Activated CD8-positive, alpha-beta memory T cell treated with anti-CD3 and anti-CD28 coated beads for 48 hours (primary cell): Measurements from ENCODE around the gene DEGS2.

Source experiments
- DNase-seq, 3 experiments: peaks; one replicate each; pipeline ENCODE4 v3.0.0-alpha.2; 2020; ENCODE audit warnings: low read depth in 2 of 3, low spot score in 2 of 3

Gene DEGS2

DNA sequence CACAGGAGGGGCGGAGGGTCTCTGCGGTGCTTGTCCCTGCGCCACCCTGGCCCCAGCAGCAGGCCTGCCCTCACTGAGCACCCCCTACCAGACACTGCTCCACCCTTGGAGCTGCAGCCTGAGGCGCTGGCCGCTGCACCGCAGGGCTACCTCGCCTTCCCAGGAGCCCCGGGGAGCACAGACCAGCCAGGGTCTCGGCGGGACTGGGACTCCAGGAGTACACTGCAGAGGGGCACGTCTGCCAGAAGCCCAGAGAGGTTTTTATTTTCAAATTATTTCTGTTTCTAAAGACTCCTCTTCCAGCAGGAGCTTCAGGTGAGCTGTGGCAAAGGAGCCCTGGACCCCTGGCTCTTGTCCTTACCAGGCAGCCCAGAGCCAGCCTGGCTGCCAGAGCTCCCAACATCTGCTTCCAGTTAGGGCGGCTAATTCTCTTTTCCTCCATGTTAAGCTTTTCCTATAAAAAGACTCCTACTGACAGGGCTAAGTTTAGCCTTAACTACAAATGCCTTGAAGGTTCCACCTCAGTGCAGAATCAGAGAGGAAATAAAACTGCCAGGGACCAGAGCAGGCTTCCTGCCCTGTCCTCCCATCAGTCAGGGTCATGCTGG lies 26.4 kb downstream of the DEGS2 start:
- no peak for DNase-seq

GRCh38 chr14:100132161-100132902 lies 27.1 kb downstream of the DEGS2 start:
- DNase-seq, result no peak

DNA sequence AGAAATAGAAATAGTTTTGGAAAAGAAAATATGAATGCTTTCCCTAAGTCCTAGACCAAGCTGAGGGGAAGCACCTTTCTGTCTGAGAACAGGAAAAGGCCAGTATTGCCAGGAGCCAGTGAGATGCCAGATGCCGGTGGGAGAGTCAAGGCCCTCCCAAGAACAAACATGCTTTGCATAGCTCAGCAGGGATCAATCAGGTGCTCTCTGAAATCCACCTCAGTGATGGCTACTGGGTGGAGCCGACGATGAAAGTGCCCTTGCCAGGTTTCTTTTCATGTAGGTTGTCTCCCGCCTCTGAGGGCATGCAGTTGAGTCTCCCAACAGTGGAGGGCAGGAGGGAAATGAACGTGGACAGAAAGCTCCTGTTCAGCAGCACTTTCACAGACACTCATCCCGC lies 28.3 kb downstream of the DEGS2 start:
- no peak for DNase-seq

DNA sequence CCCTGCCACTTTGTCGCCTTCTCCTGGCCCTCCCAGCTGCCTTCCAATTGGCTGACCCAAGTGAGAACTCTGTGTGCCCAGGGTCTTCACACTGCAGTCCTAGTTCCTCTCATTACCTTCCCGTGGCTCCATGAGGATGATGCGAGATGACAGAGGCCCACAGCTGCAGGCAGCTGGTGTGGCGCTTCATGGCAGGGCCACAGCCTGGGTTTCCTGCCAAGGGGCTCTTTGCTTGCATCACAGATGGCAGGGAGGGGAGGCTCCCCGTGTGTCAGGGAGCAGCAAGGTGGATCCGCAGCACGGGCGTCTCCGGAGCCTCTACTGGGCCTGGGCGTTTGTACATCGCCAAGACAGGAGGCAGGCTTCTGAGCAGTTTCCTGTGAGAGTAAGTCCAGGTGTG lies 28.9 kb downstream of the DEGS2 start:
- DNase-seq, result no peak

DNA sequence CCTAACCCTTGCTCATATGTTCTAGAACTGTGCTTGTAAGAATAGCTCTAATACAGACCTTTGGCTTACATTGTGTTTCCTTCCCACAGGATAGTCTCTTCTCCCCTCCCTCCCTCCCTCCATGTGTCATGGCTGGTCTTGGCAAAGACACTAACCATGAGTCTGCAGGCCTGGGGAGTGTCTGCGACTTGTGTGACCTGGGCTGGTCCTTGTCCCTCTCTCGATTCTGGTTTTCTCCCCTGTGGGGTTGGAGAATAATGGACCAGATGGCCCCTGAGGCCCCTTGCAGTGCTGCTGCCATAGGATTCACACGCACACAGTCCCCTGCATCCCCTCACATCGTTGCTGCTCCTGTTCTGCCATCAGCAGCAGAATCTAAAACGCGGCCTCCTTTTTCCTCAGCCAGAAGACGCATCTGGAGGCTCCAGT lies 30.3 kb downstream of the DEGS2 start:
- DNase-seq, result no peak

GRCh38 chr14:100128688-100129087 lies 30.8 kb downstream of the DEGS2 start:
- no peak for DNase-seq

DNA sequence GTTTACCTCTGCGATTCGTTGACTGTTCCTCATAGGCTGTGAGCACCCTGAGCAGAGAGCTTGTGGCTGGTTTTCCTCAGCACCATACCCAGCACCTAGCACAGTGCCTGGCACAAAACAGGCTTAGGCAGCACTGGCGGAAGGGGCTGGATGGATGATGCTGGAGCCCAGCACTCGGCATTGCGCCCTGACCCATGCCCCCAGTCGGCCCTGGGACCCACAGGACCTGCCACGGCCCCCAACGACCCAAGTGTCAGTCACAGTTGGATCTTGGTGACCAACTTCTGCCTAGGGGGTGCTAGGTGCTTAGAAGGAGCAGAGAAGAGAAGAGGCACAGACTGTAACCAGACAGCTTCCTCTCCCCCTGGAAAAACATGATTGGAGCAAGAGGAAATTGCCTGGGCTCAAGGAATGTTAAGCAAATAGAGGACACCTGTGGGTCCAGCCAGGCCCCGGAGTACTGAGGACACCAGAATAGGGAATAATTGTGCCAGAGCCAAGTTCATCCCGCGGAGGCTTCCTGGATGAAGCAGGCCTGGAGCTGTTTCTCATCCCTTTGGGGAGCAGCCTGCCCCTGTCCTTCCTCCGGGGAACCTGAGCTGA lies 31.5 kb downstream of the DEGS2 start:
- DNase-seq, result no peak

DNA sequence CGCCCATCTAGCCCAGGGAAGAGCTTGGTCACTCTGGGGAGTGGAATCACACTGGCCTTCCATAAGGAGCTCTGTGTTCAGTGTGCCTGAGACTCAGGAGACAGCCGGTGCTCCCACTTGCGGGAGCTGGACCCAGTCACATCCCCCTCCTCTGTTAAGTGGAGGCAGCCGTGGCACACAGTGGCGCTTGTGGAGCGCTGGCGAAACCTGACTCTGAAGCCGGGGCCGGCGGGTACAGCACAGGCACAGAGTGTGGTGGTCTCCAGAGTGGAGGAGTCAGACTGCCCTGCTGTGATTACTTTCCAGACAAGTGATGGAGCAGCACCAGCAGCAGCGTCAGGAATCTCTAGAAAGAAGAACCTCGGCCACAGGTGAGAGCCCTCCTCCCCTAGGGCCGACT lies 33.0 kb downstream of the DEGS2 start:
- DNase-seq, result no peak

DNA sequence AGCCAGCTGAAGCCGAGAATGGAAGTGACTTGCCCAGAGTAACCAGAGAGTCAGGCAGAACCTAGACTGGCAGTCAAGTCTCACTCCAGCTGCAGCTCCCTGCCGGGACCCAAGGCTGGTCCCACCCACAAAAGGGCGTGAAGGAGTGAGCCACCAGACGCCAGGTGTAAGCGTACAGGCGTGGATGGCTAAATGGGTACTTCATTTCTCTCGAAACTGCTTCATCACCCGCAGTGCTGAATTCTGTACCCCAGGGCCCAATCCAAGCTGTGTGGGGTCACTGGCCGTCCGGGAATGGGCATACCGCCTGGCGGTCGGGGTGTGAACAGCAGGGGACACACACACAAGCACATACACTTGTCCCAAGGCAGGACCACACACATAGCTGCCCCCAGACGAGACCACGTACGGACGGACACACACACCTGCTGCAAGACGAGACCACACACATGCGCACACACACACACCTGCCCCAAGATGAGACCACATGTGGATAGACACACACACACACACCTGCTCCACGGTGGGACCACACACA lies 34.8 kb downstream of the DEGS2 start:
- DNase-seq, result no peak

- DNase-seq, result no peak
Observed at GRCh38 chr14:100123618-100124017, 35.8 kb downstream of the DEGS2 start.

DNA sequence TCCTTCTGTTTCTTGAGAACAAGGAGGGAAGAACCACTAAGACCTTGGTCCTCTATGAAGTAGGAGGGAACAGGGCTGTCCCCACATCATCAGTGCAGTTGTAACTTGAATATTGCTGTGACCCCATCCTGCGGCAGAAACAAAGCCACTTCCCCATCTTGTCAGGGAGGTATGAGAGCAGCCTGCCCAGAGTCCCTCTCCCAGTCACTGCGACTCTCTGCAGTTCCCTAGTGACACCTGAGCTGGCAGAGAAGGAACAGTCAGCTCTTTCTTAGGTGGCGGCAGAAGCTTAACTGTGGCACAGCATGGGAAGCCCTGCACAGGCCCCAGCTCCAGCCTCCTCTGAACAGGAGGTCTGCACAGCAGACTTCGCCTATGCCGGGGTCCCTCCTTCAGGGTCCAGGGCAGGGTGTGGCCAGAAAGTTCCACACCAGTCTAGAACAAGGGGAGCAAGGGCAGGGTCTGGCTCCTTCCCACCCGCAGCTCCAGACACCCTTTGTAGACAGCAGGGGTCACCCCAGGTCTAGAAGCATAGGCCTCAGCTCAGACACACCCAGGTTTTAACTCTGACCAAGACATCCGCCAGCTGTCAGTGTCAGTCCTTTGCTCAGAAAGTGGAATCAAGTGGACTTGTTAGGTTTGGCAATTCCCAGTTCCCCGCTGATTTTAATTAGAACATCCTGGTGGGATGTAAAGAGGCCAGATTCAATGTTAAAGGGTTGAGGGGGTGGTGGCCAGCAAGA lies 36.8 kb downstream of the DEGS2 start:
- DNase-seq, result no peak

- DNase-seq, result no peak
Observed at GRCh38 chr14:100121643-100122480, 37.6 kb downstream of the DEGS2 start.

- no peak for DNase-seq
Observed at GRCh38 chr14:100120522-100121269, 38.7 kb downstream of the DEGS2 start.

DNA sequence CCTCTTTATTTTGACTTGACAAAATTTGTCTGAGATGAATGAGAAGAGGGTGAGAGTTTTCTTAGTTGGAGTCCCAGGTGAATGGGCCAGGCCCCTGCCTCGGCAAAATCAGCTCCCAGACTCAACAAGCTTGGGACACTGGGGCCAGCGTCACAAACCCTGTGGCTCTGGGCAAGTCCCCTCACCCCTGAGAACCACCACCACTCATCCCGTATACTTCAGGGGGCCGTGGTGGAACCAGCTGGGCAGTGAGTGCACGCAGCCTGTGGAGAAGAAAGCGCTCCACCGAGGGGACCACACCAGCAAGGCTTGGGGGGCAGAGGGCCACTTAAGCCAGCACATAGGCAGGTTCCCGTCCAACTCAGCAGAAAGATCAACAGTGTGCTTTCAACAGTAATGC lies 40.2 kb downstream of the DEGS2 start:
- DNase-seq, result no peak

DNA sequence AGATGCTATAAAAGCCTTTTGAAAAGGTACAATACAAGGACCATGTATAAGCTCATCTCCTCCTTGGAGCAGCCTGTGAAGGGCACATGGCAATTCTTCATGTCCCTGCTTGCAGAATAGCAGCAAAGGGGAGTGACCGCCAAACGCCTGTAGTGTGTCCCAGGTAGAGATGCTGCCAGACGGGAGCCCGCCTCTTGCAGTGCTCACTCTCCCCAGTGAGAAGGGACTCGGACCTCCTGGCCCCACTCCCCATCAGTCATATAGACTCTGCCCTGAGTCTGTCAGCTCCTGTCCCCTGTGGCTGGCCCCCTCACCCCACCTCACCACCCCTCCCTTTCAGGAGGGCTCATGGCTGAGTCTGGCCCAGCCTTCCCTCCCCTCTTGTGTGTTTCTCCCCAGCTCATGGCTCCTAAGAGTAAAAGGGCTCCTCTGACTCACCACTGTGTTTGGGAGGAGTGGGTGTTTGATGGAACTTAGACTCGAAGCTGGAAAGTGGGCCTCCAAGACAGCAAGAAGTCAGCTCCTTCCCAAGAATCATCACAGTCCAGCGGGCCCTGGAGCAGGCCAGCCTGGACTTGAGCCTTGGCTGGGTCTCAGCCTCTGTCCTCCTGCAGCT lies 40.9 kb downstream of the DEGS2 start:
- DNase-seq, result no peak

DNA sequence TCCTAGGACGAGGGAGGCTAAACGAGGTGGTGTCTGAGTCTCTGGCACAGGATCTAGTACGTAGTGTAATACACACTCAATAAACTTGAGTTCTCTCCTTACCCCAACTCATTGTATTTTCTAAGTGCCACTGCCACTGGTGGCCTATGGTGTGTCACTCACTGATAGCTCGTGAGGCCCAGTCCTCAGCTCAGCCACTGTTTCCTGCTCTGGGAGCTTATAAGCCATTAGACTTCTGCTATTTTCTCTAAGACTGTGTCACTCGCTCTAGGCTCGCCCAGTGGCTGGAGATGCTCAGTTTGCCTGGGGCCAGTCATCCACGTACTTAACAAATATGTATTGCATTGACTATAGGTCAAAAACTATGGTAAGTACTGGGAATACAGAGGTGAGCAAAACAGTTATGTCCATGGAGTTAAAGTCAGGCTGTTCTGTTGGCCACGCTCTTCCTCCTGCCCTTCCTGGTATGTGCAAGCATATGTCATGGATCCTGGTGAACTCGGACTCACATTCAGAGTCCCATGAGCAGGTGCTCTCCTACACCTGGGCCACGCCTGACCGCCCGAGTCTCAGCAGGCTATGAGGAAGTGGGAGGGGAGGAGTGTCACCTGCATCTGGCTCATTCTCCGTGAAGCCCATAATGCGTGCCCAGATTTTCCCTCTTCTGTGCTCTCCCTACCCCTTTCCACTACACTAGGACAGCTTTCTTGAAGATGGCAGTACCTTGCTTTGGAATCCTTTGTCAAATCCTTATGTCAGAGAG lies 41.6 kb downstream of the DEGS2 start:
- DNase-seq, result no peak

DNA sequence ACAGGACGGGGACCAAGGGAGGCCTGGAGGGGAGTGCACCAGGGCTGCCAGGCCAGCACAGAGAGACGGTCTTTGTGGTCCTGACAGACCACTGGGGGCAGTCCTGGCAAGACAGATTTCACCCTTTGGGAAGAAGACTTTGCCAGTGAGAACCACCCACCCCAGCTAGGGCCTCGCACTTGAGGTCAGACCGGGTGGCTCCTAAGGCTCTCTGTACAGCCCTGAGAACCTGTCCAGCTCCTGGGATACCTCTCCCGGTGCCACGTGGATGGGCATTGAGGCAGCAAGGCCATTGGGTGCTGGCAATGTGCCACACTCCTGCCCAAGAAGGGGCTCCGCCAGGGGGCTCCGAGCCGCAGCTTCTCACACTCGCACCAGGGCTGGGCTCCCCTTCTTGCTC lies 42.4 kb downstream of the DEGS2 start:
- DNase-seq, result no peak

GRCh38 chr14:100116134-100116533 lies 43.3 kb downstream of the DEGS2 start:
- no peak for DNase-seq

DNA sequence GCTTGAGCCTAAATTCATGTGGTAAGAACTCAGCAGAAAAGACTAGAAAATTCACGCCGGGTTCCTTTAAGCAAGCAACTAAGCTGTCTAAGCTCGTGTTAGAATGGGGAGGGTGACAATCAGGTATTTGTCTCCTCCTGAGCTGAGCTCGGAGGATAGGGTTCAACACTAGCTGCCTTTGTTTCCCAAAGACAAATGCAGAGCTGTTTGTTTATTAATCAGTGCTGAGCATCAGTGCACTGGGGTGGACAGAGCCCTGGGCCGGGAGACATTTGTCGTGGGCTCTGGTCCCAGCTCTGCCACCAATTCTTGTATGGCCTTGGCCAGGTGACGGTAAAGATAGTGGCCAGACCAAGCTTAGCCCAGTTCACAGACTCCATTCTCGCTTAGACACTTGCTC lies 43.7 kb downstream of the DEGS2 start:
- DNase-seq, result no peak
